Mammary epithelial cell (primary cell): Measurements from ENCODE around the gene ZNF683.

Source experiments
- EZH2 ChIP-seq: IDR thresholded peaks from 2 replicates; pipeline ENCODE4 v1.6.1; 2012; ENCODE audit warnings: low read length, inconsistent platforms, borderline replicate concordance
- TF ChIP-seq, protein P1 (sequence below), 2 donors: IDR thresholded peaks in 1 of 2; conservative IDR thresholded peaks in 1 of 2; 2 replicates each; pipeline ENCODE4 v1.5.1; 2011 to 2012; ENCODE audit warnings: inconsistent platforms in 2 of 2, low read length in 2 of 2, mild to moderate bottlenecking in 2 of 2, control low read depth in 1 of 2, low read depth in 1 of 2; ENCODE audit not compliant: insufficient read depth in 1 of 2; ENCODE audit errors: extremely low read depth in 1 of 2

DNA sequence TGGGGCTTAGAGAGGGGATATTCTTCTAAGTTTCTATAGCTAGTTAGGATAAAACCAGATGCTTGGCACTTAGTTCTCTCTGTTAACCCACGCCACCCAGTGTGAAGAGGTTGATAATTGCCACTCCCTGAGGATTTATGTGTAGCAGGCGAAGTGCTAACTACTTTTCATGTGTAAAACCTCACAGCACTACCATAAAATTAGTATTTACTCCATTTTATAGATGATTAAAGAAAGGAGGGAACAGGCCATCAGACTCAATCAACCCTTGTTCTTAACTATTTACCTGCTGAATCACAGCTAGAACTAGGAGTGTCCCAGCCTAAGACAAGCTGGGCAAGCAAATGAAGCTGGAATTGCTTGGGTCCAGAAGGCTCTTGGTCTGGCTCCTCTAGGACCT lies 46.9 kb upstream of the ZNF683 start:
- TF ChIP-seq, protein P1, sequence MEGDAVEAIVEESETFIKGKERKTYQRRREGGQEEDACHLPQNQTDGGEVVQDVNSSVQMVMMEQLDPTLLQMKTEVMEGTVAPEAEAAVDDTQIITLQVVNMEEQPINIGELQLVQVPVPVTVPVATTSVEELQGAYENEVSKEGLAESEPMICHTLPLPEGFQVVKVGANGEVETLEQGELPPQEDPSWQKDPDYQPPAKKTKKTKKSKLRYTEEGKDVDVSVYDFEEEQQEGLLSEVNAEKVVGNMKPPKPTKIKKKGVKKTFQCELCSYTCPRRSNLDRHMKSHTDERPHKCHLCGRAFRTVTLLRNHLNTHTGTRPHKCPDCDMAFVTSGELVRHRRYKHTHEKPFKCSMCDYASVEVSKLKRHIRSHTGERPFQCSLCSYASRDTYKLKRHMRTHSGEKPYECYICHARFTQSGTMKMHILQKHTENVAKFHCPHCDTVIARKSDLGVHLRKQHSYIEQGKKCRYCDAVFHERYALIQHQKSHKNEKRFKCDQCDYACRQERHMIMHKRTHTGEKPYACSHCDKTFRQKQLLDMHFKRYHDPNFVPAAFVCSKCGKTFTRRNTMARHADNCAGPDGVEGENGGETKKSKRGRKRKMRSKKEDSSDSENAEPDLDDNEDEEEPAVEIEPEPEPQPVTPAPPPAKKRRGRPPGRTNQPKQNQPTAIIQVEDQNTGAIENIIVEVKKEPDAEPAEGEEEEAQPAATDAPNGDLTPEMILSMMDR (conservative IDR thresholded peaks at IDR 0.05 in 1 of 2, IDR thresholded peaks at IDR 0.05 in 1 of 2; ENCODE audit: extremely low read depth in 1 of 2, insufficient read depth in 1 of 2, low read depth in 1 of 2, low read length in 2 of 2), result no peak
- TF ChIP-seq EZH2, result no peak
